ENCODE data around the gene TMEM121. TPM values are rescaled to one million over a fixed set of nuclear protein-coding genes. Genes with fewer than 3 reads are reported as not detected.
A peak's percentile ranks its signal among the peaks of the same experiment; 100 is the strongest.

The TMEM121 gene
- total RNA-seq, 1 donor from 2014 or later = 9.3 TPM

DNA sequence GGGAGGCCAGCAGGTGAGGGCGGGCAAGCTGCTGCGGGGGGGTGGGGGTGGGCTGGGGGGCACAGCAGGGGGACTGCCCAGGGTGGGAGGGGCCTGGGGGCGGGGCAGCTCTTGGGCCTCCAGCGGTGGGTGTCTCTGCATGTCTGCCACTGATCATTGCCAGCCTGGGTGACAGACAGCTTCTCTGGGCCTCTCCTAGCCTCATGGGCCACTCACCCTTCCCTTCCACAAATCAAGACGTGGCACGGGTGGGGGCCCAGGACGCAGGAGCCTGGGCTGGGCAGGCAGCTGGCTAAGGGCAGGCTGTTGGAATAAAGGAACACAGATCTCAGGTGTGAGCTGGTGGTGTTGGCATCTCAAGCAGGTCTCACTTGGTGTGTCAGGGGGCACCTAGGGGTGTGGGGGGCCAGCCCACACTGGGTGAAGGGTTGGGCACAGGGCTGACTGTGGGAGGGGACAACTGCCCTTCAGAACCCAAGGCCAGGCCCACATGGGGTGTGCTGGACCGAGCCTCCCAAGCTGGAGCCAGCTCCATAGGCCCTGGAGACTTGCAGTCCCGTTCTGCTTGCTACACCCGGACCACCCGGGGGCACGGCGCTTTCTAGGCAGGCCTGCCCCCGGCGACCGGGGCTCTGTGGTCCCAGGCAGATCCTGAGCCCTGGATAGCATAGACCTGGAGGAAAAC is 32.3 kb upstream of the TMEM121 start:
- H3K9me3 ChIP-seq = no peaks in the 10 kb centered on the region
- no peaks in the 10 kb centered on the region for H3K36me3 ChIP-seq
- H3K27ac ChIP-seq = no peak overlapping the region
- peaks cover 23% of the 10 kb centered on the region for H3K4me1 ChIP-seq
- no peak for DNase-seq (ENCODE audit: extremely low spot score in 2 of 2)
- H3K27me3 ChIP-seq = no peaks in the 10 kb centered on the region
- intact Hi-C loops (cut with DNase I) = loop anchor here (10.0 kb wide), 1 partner anchor 279 kb away; no protein-coding TSS in a partner anchor
- TF ChIP-seq, protein P1, sequence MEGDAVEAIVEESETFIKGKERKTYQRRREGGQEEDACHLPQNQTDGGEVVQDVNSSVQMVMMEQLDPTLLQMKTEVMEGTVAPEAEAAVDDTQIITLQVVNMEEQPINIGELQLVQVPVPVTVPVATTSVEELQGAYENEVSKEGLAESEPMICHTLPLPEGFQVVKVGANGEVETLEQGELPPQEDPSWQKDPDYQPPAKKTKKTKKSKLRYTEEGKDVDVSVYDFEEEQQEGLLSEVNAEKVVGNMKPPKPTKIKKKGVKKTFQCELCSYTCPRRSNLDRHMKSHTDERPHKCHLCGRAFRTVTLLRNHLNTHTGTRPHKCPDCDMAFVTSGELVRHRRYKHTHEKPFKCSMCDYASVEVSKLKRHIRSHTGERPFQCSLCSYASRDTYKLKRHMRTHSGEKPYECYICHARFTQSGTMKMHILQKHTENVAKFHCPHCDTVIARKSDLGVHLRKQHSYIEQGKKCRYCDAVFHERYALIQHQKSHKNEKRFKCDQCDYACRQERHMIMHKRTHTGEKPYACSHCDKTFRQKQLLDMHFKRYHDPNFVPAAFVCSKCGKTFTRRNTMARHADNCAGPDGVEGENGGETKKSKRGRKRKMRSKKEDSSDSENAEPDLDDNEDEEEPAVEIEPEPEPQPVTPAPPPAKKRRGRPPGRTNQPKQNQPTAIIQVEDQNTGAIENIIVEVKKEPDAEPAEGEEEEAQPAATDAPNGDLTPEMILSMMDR (IDR thresholded peaks at IDR 0.05) = no peak
- TF ChIP-seq POLR2A (IDR thresholded peaks at IDR 0.05) (no peak), POLR2AphosphoS5 (IDR thresholded peaks at IDR 0.05; ENCODE audit: insufficient read depth in 1 of 2, low read depth in 1 of 2) (no peak)
- no peak overlapping the region for H3K4me3 ChIP-seq

DNA sequence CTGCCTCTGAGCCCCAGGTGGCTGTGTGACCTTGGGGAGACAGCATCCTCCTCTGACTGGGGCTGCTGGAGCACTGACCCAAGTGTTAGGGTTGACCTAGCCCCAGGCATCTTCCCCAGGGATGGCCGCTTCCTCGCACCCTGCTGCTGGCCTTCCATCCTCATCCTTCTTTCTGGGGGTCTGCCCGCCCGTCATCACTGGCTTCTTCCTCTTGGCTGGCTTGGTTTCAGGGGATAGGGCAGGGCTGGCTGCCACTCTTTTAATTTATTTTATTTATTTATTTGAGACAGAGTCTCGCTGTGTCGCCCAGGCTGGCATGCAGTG is 31.8 kb upstream of the TMEM121 start:
- intact Hi-C loops (cut with DNase I) = loop anchor here (10.0 kb wide), 1 partner anchor 280 kb away; no protein-coding TSS in a partner anchor
- Histone ChIP-seq H3K36me3 (no peaks in the 10 kb centered on the region), H3K27ac (no peak overlapping the region), H3K4me1 (peaks cover 18% of the 10 kb centered on the region), H3K9me3 (no peaks in the 10 kb centered on the region), H3K27me3 (no peaks in the 10 kb centered on the region), H3K4me3 (no peak overlapping the region)
- TF ChIP-seq POLR2A (IDR thresholded peaks at IDR 0.05) (no peak), POLR2AphosphoS5 (IDR thresholded peaks at IDR 0.05; ENCODE audit: insufficient read depth in 1 of 2, low read depth in 1 of 2) (no peak)
- TF ChIP-seq, protein P1 (IDR thresholded peaks at IDR 0.05) = no peak
- DNase-seq (ENCODE audit: extremely low spot score in 2 of 2) = no peak

DNA sequence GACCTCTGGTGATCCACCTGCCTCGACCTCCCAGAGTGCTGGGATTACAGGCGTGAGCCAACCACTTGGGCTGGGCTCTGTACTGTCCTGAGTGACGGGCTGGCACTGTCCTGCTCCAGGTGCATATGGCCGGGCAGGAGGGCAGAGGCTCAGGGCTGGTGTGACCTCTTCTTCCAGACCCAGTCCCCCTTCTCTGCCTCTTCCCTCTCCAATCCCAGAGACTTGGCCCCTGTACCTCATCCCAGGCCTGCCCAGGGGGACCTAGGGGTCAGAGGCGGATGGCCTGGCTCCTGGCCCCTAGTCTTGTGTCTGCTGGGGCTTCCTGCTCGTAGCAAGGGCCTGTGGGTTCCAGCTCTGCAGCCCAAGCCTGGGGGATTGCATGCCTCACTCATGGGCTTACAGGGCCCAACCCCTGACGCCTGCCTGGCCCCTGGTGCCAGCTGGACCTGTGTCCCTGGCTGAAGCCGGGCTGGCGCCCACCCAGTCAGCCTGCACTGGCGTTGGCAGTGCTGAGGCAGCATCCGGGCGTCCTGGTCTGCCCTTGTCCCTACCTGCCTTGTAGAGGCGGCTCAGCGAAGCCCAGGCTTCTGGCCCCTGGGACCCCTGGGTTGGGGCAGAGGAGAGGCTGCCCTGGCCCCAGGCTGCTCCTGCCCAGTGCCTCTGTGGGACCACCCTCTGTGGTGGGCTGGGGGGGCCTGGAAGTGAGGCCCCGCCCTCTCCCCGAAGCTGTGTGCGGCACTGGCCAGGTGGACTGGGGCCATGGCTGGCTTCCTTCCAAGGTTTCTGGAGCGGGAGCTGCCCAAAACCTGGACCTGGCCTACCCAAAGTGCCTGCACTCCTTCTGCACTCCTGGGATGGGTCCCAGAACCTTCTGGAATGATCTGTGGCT is 31.0 kb upstream of the TMEM121 start:
- H3K9me3 ChIP-seq = no peaks in the 10 kb centered on the region
- no peaks in the 10 kb centered on the region for H3K36me3 ChIP-seq
- intact Hi-C loops (cut with DNase I) = loop anchor here (10.0 kb wide), 1 partner anchor 281 kb away; no protein-coding TSS in a partner anchor
- H3K27me3 ChIP-seq = no peaks in the 10 kb centered on the region
- DNase-seq (ENCODE audit: extremely low spot score in 2 of 2) = peak in 1 of 2 donors; percentile 79
- TF ChIP-seq, protein P1 (IDR thresholded peaks at IDR 0.05) = no peak
- TF ChIP-seq POLR2AphosphoS5 (IDR thresholded peaks at IDR 0.05; ENCODE audit: insufficient read depth in 1 of 2, low read depth in 1 of 2) = no peak
- H3K4me1 ChIP-seq = peaks cover 11% of the 10 kb centered on the region
- no peak overlapping the region for H3K4me3 ChIP-seq
- H3K27ac ChIP-seq = no peak overlapping the region

DNA sequence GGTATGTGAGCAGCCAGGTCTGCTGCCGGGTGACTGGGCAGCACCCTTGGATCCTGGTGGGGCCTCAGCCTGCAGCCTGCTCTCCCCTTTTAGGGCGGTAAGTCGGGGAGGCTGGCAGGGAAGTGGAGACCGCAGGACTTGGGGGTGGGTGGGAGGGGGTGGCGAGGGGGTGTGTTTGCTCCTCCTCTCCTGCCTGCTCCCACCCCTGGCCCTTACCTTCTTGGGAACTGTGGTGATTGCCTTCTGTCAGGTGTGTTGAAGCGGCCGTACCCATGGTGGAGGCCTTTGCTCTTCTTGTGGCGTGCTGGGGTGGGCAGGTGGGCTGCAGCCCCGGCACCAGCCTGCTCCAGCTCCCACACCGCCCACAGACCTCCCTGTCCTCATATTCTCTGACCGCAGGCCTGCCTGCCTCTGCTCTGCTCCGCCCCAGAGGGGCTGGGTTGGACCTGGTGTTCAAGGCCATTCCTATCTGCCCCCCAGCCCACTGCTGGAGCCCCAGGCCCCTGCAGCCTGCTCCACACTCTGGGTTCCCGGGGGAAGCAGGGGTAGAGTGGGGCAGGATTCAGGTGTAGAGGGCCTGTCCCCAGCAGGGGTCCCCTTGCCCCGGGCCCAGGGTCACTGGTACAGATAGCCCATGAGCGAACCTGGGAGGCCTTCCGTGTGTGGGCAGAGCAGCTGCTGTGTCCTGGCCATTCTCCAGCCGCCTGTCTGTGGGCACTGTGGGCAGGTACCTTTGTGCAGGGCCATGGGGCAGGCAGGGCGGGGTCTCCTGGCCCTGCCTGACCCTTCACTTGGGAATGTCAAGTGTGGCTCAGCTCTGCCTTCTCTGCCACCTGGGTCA is 30.2 kb upstream of the TMEM121 start:
- Histone ChIP-seq H3K27ac (no peak overlapping the region), H3K9me3 (no peaks in the 10 kb centered on the region), H3K4me3 (no peak overlapping the region), H3K36me3 (no peaks in the 10 kb centered on the region), H3K4me1 (peaks cover 11% of the 10 kb centered on the region), H3K27me3 (no peaks in the 10 kb centered on the region)
- DNase-seq (ENCODE audit: extremely low spot score in 2 of 2) = no peak
- TF ChIP-seq, protein P1 (IDR thresholded peaks at IDR 0.05) = no peak
- no peak for TF ChIP-seq POLR2AphosphoS5 (IDR thresholded peaks at IDR 0.05; ENCODE audit: insufficient read depth in 1 of 2, low read depth in 1 of 2)
- no peak for TF ChIP-seq POLR2A (IDR thresholded peaks at IDR 0.05)
- intact Hi-C loops (cut with DNase I) = loop anchor here (10.0 kb wide), 1 partner anchor 281 kb away; no protein-coding TSS in a partner anchor
